ENCODE measurements around the gene YAP1.
"Not testable (repeated sequence)": the region's sequence is repeated elsewhere in the genome, so short reads cannot be mapped to it uniquely, and the experiment has no call there.

Gene YAP1

DNA sequence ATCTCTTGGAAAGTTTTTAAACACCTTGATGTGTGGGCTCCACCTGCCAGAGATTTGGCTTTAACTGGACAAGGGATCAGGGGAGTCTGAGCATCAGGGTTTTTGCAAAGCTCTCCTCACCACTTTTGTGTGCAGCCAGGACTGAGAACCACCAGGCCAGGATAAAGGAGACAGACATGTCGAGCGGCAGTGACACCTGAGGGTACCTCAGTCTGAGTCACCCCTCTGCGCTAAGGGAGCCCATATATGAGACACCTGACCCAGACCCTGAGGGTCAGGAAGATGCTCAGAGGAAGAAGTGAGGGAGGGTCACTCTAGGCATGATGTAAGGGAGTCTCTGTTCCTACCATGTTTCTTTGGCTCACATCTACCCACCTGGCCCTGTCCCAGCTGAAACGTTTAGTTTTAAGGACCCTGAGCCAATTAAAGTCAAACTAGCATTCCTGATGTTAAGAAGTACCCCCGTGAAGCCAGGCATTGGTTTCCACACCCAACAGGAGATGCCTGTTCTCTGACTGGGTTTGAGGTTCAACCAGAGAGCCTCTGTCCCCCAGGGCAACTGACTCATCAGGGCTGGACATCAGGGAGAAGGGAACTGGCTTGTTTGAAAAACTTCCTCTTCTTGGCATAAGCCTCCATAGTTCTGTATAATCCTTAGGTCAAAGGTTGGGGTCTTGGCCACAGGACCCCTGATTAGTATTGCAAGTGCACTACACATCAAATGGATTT, 134.6 kb downstream of the YAP1 start:
- no peak for DNase-seq

DNA sequence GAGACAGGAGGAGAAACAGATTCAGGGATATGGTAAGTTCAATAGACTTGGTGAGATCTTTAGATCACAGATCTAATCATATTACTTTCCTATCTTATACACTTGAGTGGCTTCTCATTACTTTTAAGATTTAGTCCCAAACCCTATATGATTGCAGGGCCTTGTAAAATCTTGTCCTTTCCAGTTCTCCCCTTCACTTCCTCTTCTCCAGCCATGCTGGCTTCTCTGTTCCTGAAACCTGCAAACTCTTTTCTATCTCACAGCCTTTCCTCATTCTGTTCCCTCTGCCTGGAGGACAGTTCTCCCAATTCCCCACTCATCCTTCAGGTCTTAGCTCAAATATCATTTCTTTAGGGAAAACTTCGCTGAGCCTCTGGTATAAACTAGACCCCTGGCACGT, 141.2 kb downstream of the YAP1 start:
- DNase-seq: no peak

DNA sequence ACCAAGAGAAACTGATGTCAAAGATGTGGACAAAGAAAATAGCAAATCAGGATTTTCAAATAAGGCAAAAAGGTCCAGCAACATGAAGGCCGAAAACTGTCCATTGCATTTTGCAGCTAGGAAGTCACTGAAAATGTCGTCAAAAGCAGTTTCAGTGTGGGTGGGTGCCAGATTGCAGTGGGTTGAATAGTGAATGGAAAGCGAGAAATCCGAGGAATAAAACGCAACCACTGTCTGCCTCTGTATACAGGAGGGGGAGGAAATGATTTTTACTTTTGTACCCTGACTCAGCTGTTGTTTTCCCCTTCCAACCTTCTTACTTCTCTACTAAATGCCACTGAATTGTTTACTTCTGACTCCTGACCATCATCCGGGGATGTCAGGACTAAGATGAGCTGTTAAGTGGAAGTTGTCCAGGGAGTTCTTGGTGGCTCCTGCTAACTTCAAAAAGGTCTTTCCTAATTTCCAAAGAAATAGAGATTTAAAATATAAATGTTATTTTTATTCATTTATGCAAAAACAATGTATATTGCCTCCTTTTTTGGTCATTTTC, 142.2 kb downstream of the YAP1 start:
- no peak for DNase-seq

DNA sequence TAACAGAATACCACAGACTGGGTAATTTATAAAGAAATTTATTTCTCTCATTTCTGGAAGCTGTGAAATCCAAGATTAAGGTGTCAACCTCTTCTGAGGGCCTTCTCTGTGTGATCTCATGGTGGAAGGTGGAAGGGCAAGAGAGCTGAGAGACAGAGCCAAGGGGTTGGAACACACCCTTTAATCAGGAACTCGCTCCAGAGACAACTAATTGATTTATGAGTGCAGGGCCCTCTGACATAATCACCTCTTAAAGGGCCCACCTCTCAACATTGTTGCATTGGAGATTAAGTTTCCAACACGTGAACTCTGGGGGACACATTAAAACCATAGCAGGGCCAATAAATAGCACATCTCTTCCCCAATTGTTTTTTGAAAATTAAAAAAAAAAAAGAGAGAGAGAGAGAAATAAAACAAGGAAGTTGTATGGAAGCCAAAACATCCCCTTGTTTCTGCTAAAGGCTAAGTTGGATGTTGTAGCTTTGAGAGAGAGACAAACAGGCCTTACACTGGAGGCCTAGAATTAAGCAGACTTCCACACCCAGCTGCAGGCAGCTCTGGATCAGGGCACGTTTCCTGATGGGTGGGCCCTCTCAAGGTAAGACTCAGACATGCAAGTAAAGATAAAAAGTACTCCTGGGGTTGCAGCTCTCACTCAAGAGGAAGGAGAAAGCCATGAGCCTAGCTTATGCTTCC, 142.9 kb downstream of the YAP1 start:
- DNase-seq: no peak

DNA sequence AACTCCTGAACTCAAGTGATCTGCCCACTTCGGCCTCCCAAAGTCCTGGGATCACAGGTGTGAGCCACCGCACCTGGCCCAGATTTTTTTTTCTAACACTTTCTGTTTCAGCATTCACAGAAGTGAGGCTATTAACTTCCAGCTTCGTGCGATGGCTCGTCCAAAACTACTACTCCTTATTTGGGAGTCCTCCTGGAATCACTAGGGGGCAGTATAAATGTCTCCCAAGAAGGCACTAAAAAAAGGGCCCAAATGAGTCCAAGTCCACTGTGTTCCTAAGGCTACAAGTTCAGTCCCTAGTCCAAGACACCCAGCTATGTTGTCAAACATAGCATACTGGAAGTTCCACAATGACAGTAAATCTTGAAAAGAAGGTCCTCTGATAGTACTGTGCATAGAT, 143.8 kb downstream of the YAP1 start:
- DNase-seq: no peak

DNA sequence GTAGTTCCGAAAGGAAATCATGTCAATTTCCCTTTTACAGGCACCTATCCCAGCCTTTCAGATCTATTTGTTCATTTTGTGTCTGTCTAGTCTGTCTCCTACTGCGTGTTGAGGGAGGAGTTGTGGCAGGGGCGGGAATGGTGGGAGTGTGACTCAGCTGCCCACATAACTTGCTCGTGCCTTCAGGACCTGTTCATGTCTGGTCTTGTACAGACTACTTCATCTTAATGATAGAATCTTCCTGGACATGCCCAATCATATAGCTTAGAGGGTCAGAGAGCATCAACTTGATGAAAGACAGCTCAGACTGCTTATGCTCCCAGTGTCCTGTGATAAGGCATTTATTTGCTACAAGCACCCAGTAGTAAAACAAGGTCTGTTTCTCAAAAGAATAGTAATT, 146.0 kb downstream of the YAP1 start:
- no peak for DNase-seq

DNA sequence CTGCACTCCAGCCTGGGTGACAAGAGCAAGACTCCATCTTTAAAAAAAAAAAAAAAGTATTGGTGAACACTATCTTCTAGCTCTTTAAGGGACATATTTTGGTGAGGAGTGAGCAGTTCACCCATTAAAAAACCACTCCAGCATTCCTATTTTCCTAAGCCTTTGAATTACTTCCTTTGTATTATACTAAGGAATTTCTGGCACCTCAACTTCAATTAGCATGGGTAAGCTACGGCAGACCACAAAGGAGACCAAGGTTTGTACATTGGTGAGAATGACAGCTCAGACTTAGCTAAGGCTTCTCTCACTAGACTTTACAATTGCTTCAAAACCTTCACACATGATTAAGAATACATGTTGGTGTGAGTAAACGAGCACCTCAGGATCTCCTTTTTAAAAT, 150.0 kb downstream of the YAP1 start:
- DNase-seq: no peak

DNA sequence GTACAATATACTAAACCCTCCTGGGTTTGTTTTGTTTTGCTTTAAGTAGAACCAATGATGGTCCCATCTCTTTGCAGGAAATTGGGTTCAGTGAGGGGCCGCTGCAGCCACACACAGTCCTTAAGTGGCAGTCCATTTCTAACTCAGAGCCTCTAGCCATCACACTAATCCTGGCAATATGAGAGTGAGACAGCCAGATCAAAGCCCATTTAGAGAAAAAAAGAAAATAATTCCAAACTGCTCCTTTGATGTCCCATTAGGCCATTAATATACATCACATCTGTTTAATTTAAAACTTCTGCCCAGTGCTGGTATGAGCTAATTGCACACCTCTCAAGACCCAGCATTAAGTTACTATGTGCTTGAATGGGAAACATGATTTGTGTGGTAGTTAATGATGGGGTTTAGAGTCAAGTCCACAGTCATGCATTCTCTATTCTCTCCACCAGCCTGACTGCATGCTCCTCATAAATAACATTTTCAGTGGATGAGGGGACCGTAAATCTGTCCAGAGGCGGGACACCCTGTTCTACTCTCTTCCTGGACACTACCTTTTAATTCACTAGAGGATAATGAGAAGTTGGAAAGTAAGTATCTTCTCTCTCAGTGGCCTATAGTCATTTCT, 153.2 kb downstream of the YAP1 start:
- no peak for DNase-seq

DNA sequence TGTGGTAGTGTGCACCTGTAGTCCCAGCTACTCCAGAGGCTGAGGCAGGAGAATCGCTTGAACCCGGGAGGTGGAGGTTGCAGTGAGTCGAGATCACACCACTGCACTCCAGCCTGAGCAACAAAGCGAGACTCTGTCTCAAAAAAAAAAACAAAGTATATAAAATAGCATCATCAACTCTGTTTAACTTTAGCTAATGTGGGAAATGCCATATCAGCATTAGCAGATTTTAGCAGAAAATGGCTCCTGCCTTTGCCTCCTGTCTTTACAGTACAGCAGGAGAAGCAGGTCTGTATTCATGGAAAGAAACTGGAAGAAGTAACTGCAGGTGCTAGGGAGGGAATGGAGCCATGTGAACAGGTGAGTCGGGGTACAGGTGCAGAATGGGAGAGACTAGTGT, 154.5 kb downstream of the YAP1 start:
- DNase-seq: not testable (repeated sequence)

DNA sequence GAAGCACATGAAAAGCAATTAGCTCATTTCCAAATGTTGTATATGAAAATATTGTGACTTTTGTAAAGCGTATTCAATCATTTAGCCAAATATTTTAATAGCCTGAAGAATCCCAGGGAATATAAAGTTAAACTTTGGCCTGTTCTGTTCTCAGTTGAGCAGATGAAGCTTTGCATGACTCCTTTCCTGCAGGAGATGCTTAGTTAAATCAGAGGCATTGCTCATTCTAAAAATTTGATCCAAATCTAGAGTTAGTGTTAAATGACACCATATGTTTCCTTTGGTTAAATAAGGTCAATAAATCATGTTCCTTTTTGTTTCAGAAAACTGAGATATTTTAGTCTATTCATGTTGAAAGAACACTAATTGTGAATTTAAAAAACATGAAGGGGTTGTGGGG, 155.9 kb downstream of the YAP1 start:
- DNase-seq: no peak

DNA sequence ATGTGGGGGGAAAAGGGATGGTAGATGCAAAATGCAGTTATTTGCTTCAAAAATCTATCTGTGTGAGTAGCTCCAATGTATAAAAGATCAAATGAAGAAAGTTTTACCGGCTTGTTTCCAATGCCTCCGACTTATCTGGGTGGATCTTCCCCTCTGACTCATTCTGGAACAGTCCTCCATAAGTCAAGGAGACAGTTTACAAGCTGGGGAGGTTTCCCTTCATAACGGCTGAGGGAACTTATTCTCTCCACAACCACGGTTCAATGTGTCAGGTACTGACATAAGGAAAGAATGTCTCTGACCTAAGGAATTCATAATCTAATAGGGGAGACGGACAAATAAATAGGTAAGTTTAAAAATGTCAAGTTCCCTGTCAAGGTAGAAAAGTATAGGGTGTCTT, 157.4 kb downstream of the YAP1 start:
- DNase-seq: no peak

DNA sequence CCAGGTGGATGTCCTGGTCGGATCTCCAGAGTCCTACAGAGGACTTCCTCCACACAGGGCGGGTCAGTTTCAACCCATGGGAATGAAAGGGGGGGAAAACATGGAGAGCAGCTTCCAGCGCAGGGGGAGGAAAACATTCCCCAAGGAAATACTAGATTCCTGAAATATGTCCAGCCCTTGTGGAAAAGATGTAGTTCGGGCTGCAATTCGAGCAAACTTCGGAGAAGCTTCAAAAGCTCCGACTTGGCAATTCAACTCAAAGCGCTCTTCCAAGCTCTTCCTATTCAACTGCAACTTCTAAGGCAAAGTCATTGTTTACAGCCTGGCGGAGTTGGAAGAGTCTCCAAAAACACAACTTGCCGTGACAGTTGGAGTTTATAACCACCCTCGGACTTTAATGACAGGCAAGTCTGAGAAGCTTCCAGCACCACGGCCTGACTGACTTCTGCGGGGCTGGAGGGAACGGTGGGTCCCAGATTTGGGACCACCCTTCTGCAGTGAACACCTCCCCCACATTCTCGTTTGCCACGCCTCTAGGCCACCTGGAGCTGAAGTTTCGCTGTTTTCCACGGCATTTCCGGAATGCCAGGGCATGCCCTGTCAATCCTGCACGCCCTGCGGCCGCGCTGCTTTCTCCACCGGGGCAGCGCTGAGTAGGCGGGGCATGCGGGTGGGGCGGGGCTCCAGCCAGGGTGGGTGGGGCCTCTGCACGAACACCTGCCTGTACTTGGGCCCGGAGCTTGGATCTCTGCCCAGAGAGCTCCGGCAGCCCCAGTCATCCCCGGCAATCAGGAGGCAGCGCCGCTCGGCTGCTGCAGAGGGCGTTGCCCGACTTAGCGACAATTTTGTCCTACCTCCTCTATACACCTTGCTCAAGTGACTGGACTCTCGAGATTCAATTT, 158.1 kb downstream of the YAP1 start:
- DNase-seq: peak; percentile 86

DNA sequence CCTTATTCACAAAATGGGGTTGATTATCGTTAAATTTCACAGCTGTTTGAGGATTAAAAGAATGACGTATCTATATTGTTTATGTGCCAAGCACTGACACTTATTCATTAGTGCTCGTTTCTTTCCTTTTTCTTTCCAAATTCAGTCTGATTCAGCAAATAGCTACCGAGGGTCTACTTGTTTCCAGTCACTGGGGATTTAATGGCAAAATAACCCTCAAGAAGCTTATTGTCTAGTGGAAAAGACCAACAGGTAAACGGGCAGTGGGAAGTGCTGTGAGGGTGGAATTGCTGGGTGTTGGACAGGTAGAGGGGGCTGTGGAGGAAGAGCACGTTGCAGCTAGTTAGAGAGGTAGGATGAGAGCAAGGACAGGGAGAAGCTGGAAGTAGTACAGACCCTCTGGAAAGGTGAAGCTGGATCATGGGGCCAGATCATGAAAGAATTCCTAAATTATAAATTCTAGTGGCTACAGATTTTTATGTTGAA, 158.8 kb downstream of the YAP1 start:
- DNase-seq: no peak

DNA sequence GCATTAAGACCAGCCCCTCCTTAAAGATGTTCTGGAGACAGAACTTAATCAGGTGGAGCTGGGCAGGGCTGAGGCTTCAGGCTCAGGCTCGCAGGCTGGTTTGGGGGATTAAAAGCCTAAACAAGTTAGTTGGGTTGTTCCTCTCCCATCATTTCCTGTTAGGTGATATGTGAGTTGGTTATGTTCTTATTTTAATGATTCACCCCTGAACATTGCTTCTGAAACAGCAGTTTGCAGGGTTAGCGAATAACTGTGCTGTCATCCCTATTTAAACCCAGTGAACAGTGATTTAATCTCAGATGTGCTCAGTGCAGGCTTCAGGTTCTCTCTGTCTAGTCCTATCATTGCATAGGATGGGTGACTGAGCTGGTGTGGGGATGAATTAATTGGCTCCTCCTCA, 159.7 kb downstream of the YAP1 start:
- no peak for DNase-seq

DNA sequence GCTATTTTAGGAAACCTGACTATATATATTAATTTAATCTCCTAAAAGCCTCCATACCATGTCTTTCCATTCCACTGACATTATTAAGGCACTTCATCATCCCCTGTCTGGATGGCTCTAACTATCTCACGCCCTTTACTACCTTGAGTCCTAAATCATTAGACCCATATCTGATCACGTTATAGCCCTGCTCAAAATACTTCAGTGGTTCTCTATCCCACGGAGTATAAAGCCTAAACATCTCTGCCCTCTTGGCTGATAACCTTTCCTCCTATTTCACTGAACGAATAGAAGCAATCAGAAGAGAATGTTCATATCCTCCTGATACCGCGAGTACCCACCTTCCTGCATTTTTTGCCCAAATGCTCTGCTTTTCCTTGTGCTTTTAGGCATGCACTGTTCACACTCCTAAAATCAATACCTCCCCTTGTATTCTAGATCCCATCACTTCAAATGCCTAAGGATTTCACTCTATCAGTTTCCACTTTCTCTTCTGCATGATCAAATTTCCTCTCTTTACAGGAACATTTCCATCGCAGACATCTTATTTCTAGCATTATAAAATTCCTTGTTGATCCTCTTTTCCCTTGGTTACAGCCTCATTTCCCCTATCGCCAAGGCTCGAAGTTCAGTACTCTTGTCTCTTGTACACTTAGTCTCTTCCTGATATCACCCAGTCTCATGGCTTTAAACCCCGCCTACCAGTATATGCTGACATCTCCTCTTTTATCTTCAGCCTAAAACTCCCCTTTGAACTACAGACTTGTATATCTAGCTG, 162.0 kb downstream of the YAP1 start:
- no peak for DNase-seq

DNA sequence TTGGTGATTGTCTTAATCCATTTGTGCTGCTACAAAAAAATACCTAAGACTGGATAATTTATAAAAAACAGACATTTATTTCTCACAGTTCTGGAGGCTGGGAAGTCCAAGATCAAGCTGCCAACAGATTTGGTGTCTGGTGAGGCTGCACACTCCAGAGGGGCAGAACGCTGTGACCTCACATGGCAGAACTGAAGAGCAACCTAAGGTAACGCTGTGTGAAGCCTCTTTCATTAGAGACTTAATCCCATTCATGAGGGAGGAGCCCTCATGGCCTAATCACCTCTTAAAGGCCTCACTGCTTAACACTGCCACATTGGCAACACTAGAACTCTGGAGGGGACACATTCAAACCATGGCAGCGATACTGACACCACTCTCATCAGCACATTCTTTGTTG, 164.4 kb downstream of the YAP1 start:
- DNase-seq: no peak

DNA sequence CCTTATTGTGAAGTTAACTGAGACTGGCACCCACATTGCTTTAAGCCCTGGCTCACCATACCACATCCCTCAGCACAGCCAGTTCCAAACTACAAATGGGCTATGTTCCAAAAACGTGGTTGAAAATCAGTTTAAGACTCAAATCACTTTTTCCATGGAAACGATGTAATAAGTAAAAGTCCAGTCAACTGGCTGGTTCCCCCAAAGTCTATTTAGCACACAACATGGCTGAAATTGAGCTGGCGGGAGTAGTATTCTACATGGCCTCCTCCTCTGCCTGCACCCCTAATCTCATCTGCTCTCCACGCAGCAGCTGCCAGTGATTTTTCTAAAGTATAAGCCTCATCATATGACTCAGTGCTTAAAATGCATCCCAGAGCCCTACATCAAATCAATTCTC, 166.1 kb downstream of the YAP1 start:
- no peak for DNase-seq

DNA sequence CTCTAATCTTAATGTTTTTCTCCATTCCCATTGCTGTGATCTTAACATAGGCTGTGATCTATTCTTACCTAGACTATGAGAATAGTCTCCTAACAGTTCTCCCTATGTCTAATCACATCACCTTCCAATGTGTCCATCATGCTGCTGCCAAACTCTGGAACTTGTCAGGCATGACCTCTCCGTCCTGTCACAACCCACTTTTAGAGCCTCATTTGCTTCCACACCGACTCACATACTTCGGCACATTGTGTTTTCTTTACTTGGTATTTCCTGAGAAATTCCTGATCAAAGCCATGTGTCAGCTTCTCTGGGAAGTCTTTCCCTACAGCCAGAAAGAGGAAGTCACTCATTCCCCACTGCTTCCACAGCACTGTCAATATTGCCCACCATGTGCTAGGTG, 166.5 kb downstream of the YAP1 start:
- DNase-seq: no peak

DNA sequence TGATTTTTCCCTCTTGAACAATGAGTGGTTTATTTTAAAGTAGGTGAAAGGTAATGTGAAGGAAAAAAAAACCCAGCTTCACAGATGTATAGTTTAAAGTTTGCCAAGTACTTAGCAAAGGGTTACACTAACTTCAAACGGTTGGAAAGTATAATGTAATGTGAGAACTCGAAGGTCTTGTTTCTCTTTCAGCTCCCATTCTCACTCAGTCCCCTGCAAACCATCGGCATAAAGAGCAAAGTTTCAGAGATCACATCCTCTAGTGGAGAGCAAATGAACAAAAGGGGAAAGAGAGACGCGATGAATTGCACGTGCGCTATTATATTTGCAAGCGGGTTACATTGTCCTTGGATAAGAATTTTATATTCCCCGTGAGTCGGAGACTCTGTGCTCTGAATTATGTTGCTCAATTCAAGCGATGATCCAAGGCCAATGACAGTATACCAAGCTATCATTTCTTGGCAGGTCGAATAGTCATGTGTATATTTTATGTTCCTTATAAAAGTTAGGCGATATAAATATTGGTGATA, 169.5 kb downstream of the YAP1 start:
- DNase-seq: no peak

DNA sequence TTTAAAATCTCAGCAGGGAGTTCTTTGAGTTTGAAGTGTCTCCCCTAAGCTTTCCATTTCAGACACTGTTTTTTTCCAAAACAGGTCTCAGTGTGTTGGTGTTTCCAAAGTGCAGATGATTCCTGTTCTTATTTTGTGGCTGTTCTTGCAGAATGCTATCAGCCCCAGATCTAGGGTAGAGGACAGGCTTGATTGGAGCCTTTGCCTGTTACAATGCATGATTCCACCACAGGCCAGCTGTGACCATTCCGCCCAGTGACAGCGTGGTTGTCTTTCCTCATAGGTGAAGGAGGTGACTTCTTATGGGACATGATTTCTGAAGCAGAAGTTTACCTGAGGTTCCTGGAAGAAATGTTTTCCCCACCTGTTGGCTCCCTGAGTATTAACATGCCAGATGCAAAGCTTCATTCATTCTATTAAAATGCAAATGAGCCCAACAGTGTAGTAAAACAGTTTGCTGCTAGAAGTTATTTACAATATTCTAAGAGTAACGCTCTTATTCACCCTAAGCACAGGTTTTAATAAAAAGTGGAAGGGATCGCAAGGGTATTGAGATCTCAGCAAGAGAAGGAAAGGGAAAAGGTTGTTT, 170.1 kb downstream of the YAP1 start:
- no peak for DNase-seq
